Stimulated activated CD8-positive, alpha-beta memory T cell treated with anti-CD3 and anti-CD28 coated beads, Interleukin-7, amount 100 ng/mL, for 48 hours (primary cell): ENCODE data around the gene ADAMTSL2.
"Not testable (repeated sequence)": the region's sequence is repeated elsewhere in the genome, so short reads cannot be mapped to it uniquely, and the experiment has no call there.

Experiments
- DNase-seq, 2 donors: peaks; one replicate each; pipeline ENCODE4 v3.0.0-alpha.2; 2020; ENCODE audit warnings: low read depth in 1 of 2; ENCODE audit errors: extremely low read depth in 1 of 2

Gene ADAMTSL2

DNA sequence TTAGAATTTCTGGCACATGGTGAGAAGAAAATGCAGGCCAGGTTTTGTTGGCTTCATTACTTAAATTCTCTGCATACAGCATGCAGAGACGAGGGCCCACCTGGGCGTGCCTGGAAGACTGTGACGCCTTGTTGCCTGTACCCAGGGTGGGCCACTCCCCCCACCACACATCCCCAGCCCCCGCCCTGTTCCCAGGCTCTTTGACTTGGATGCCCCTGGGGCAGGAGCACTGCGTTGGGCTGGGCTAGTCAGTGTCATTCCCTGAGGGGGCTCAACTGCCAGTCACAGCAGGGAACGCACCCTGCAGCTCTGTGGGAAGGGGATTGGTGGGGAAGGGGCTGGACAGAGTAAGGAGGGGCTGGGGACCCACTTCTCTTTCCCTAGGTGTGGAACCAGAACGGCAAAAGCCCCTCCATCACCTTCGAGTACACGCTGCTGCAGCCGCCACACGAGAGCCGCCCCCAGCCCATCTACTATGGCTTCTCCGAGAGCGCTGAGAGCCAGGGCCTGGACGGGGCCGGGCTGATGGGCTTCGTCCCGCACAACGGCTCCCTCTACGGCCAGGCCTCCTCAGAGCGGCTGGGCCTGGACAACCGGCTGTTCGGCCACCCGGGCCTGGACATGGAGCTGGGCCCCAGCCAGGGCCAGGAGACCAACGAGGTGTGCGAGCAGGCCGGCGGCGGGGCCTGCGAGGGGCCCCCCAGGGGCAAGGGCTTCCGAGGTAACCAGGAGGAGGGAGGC, 19.6 kb downstream of the ADAMTSL2 start:
- no peak for DNase-seq

- no peak for DNase-seq
These were observed 20.2 kb downstream of the ADAMTSL2 start for GRCh38 chr9:133554729-133555128.

- DNase-seq: no peak
These were observed 21.9 kb downstream of the ADAMTSL2 start for GRCh38 chr9:133556354-133556753.

DNA sequence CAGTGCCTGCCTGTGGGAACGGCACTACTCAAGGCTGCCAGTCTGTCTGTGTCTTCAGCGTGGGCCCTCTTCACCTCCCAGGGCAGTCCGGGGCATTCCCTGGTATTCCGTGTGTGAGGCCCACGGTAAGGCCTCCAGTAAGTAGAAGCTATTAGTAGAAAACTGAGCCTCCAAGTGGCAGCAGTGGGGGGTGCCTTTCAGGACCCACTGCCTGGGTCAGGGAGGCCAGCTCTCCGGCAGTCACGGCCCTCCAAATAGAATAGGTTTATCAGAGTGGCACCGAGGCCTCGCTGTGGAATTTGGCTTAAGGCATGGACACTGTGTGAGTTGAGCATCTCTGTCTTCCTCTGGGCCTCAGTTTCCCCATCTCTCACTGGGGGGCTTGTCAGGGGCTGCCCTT, 23.1 kb downstream of the ADAMTSL2 start:
- no peak for DNase-seq

GRCh38 chr9:133558191-133559126, 24.0 kb downstream of the ADAMTSL2 start:
- DNase-seq: no peak

DNA sequence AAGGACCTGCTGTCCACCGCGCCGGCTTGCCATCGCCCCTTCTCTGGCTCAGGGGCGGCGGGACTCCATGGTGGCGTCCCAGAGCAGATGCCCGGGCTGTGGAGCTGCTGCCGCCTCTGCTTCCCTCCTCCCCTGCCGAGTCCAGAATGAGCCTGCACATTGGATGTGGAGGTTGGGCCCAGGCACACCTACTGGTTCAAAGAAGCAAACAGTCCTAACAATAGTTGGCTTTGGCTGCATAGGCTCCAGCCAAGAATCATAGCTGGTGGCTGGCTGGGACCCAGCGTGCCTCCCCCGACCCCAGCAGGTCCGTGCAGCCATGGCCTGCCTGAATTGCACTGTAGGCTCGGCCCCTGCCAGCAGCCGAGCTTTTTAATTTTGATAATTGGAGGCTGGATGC, 25.8 kb downstream of the ADAMTSL2 start:
- no peak for DNase-seq

- no peak for DNase-seq
These were observed 26.4 kb downstream of the ADAMTSL2 start for GRCh38 chr9:133560944-133561343.

- DNase-seq: no peak
These were observed 27.6 kb downstream of the ADAMTSL2 start for GRCh38 chr9:133561976-133562554.

DNA sequence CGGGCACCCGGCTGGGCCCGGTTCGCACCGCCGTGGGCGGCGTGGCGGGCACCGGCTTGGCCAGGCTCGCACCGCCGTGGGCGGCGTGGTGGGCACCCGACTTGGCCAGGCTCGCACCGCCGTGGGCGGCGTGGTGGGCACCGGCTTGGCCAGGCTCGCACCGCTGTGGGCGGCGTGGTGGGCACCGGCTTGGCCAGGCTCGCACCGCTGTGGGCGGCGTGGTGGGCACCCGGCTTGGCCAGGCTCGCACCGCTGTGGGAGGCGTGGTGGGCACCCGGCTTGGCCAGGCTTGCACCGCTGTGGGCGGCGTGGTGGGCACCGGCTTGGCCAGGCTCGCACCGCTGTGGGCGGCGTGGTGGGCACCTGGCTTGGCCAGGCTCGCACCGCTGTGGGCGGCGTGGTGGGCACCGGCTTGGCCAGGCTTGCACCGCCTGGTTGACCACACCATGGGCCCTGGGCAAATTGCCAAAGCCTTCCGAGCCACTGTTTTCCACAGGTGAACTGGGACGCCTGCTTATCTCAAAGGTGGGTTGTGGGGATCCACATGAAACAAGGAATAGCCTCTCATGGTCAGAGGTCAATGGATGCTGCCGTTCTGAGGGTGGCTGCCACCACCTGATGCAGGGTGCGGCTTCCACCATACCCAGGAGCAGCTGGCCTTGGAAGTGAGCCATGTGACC, 28.2 kb downstream of the ADAMTSL2 start:
- no peak for DNase-seq

DNA sequence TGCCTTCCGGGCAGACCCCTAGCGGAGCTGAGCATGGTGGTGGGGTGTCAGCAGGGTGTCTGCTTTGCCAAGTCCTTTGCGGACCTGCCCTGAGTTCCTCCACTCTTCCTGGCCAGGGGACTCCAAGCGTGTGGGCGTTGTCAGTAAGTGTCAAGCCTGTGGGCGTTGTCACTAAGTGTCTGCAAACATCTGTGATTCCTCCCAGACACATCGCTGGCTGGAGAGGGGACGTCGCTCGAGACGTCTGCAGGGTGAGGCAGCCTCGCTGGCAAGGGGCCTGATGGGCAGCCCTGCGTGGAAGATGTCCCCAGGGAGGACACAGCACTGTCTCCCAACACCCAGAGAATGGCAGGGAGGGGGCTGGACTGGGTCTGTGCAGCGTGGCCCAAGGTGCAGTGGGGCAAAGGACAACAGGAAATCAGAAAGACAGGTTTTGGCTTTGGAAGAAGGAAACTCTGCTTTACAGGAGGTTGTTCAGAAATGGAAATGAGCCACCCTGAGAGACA, 28.8 kb downstream of the ADAMTSL2 start:
- no peak for DNase-seq

DNA sequence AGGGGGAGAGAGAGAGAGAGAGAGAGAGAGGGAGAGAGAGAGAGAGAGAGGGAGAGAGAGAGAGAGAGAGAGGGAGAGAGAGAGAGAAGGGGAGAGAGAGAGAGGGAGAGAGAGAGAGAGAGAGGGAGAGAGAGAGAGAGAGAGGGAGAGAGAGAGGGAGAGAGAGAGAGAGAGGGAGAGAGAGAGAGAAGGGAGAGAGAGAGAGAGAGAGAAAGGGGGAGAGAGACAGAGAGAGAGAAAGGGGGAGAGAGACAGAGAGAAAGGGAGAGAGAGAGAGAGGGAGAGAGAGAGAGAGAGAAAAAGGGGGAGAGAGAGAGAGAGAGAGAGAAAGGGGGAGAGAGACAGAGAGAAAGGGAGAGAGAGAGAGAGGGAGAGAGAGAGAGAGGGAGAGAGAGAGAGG, 29.3 kb downstream of the ADAMTSL2 start:
- DNase-seq: not testable (repeated sequence)

DNA sequence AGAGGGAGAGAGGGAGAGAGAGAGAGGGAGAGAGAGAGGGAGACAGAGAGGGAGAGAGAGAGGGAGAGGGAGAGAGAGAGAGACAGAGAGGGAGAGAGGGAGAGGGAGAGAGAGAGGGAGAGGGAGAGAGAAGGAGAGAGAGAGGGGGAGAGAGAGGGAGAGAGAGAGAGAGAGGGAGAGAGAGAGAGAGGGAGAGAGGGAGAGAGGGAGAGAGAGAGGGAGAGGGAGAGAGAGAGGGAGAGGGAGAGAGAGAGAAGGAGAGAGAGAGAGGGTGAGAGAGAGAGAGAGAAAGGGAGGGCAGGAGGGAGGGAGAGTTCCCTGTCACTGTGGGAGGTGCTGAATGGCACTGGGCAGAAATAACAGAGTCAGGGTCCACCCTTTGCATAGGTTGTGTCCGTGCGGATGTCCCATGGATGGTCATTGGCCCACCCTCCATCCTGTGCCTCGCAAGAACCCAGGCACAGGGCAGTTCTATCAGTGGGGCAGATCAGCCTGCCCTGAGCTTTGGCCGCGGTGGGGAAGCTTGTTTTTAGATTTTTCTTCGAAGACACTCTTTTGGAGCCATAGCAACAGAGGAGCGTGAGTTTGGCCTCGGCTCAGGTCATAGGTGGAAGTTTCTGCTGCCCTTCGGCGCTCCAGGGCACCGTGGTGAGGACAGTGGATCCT, 30.1 kb downstream of the ADAMTSL2 start:
- no peak for DNase-seq

- no peak for DNase-seq
These were observed 31.9 kb downstream of the ADAMTSL2 start for GRCh38 chr9:133566382-133566781.

GRCh38 chr9:133566817-133567216, 32.3 kb downstream of the ADAMTSL2 start:
- DNase-seq: no peak

DNA sequence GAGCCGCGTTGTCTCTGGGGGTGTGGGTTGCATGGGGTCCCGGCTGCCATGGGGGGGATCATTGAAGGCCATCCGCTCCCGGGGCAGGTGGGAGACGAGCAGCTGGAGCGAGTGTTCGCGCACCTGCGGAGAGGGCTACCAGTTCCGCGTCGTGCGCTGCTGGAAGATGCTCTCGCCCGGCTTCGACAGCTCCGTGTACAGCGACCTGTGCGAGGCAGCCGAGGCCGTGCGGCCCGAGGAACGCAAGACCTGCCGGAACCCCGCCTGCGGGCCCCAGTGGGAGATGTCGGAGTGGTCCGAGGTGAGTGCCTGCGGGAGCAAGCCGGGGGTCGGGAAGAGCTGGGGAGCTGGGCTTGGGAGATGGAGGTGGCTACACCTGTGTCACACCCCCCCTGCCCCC, 33.7 kb downstream of the ADAMTSL2 start:
- DNase-seq: no peak

GRCh38 chr9:133569121-133569785, 34.7 kb downstream of the ADAMTSL2 start:
- no peak for DNase-seq

DNA sequence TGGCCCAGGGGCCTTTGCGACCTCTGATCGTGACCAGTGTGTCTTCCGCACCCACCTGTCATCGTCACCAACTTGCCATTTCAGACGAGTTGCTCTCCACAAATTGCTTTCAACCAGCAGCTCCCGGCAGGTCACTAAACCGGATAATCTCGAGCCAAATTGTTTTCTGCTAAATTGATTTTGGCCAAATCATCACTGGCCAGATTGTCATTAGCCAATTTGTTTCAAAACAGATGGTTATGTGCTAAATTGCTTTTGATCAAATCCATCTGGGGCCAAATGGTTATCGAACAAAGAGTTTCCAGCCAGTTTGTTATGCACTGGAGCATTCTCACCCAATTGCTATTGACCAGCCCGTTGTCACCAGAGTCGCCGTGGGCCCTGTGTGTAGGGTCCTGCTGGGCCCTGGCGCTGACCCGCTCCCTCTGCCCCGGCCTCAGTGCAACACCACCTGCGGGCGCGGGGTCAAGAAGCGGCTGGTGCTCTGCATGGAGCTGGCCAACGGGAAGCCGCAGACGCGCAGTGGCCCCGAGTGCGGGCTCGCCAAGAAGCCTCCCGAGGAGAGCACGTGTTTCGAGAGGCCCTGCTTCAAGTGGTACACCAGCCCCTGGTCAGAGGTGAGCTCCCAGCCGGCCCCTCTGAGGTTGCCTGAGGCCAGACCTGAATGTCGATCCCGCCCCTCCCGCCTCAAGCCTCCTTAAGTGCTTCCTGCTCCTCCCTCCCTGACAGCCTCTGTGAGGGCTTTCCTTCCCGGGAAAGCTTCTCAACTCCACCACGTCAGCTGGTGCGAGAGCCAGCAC, 35.6 kb downstream of the ADAMTSL2 start:
- no peak for DNase-seq

- DNase-seq: no peak
These were observed 36.2 kb downstream of the ADAMTSL2 start for GRCh38 chr9:133570691-133571080.

DNA sequence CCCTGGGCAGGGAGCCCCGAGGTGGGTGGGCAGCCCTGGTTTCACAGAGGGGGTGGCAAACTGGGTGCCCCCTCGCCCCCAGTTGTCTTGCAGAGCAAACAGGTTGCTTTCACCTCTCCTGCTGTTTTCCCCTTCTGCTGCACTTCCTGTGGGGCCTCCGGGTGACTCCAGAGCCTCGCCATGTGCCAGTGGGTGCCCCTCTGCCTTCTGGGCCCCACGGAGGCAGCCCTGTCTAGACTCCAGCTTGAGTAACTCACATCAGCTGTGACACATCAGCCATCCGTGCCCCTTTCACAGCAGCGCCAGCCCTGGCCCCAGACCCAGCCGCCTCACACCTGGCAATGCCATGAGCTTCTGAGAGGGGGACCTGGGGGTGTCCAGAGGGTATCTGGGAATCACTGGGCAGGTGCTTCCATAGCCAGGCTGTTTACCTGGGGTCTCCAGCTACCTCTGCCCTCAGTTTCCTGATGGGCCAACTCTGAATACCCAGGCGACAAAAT, 36.9 kb downstream of the ADAMTSL2 start:
- DNase-seq: no peak
